HEK293 (cell line): ENCODE measurements around the gene LBX1.

Experiments
- BCL11A ChIP-seq: fragments of 450-650 bp; formaldehyde crosslinking; IDR thresholded peaks from 2 replicates; pipeline ENCODE4 v1.5.1; 2016; ENCODE audit warnings: low read depth, missing biosample characterization, missing genetic modification characterization
- HIC1 ChIP-seq: fragments of 450-650 bp; formaldehyde crosslinking; IDR thresholded peaks from 2 replicates; pipeline ENCODE4 v1.5.1; 2016; ENCODE audit warnings: missing biosample characterization, missing genetic modification characterization
- KLF16 ChIP-seq: fragments of 450-650 bp; formaldehyde crosslinking; IDR thresholded peaks from 2 replicates; pipeline ENCODE4 v1.5.1; 2017; ENCODE audit warnings: missing biosample characterization, missing genetic modification characterization
- PRDM10 ChIP-seq: fragments of 450-650 bp; formaldehyde crosslinking; IDR thresholded peaks from 2 replicates; pipeline ENCODE4 v1.5.1; 2016; ENCODE audit warnings: missing biosample characterization, missing genetic modification characterization
- PRDM4 ChIP-seq: fragments of 450-650 bp; formaldehyde crosslinking; IDR thresholded peaks from 2 replicates; pipeline ENCODE4 v1.5.1; 2017; ENCODE audit warnings: missing biosample characterization, missing genetic modification characterization
- SCRT2 ChIP-seq: fragments of 450-650 bp; formaldehyde crosslinking; IDR thresholded peaks from 2 replicates; pipeline ENCODE4 v1.5.1; 2016; ENCODE audit warnings: missing biosample characterization, missing genetic modification characterization
- SP3 ChIP-seq: fragments of 450-650 bp; formaldehyde crosslinking; IDR thresholded peaks from 2 replicates; pipeline ENCODE4 v1.5.1; 2016; ENCODE audit warnings: missing biosample characterization, missing genetic modification characterization
- ZIC2 ChIP-seq: fragments of 450-650 bp; formaldehyde crosslinking; IDR thresholded peaks from 2 replicates; pipeline ENCODE4 v1.5.1; 2016; ENCODE audit warnings: missing biosample characterization, missing genetic modification characterization
- ZNF391 ChIP-seq: fragments of 450-650 bp; formaldehyde crosslinking; IDR thresholded peaks from 2 replicates; pipeline ENCODE4 v1.5.1; 2016; ENCODE audit warnings: low read depth, missing biosample characterization, missing genetic modification characterization, borderline replicate concordance
- ZNF626 ChIP-seq: fragments of 450-650 bp; sonication (Bioruptor Pico); formaldehyde crosslinking; IDR thresholded peaks from 2 replicates; pipeline ENCODE4 v1.5.1; 2018; ENCODE audit warnings: missing biosample characterization, missing genetic modification characterization, inconsistent platforms
- ZNF660 ChIP-seq: fragments of 450-650 bp; IDR thresholded peaks from 2 replicates; pipeline ENCODE4 v1.5.1; 2018; ENCODE audit warnings: missing biosample characterization, mild to moderate bottlenecking, missing genetic modification characterization
- ZXDB ChIP-seq: fragments of 450-650 bp; formaldehyde crosslinking; IDR thresholded peaks from 2 replicates; pipeline ENCODE4 v1.5.1; 2016; ENCODE audit warnings: missing biosample characterization, missing genetic modification characterization
- TF ChIP-seq, protein P1 (sequence below): fragments of 450-650 bp; formaldehyde crosslinking; IDR thresholded peaks from 2 replicates; pipeline ENCODE4 v1.5.1; 2016; ENCODE audit warnings: missing biosample characterization, missing genetic modification characterization
- TF ChIP-seq, protein P2 (sequence below): fragments of 450-650 bp; formaldehyde crosslinking; IDR thresholded peaks from 2 replicates; pipeline ENCODE4 v1.5.1; 2016; ENCODE audit warnings: missing biosample characterization, missing genetic modification characterization
- TF ChIP-seq, protein P3 (sequence below): IDR thresholded peaks from 2 replicates; pipeline ENCODE4 v1.6.1; 2011; ENCODE audit warnings: mild to moderate bottlenecking, low read depth, low read length, borderline replicate concordance

The LBX1 gene

GRCh38 chr10:101214446-101215396, 14.5 kb downstream of the LBX1 start (continued):
- TF ChIP-seq PRDM10 (tag by site-specific recombination) (peak; percentile 41), ZNF391 (tag by site-specific recombination) (peak; percentile 74; the same call in 1 of the 2 replicates), BCL11A (tag by site-specific recombination) (no peak), ZNF660 (tag by site-specific recombination) (peak; percentile 78), ZNF626 (tag by site-specific recombination) (no peak), PRDM4 (0 out of 2 replicates have a peak, but pooled peaks have one; percentile 13), SCRT2 (tag by site-specific recombination) (peak; percentile 64; the same call in 1 of the 2 replicates), HIC1 (0 out of 2 replicates have a peak, but pooled peaks have one; percentile 43), SP3 (tag by site-specific recombination) (peak; percentile 86), KLF16 (tag by site-specific recombination) (peak; percentile 82), ZIC2 (tag by site-specific recombination) (peak; percentile 34; the same call in 1 of the 2 replicates), ZXDB (0 out of 2 replicates have a peak, but pooled peaks have one; percentile 28)
- TF ChIP-seq, protein P1, sequence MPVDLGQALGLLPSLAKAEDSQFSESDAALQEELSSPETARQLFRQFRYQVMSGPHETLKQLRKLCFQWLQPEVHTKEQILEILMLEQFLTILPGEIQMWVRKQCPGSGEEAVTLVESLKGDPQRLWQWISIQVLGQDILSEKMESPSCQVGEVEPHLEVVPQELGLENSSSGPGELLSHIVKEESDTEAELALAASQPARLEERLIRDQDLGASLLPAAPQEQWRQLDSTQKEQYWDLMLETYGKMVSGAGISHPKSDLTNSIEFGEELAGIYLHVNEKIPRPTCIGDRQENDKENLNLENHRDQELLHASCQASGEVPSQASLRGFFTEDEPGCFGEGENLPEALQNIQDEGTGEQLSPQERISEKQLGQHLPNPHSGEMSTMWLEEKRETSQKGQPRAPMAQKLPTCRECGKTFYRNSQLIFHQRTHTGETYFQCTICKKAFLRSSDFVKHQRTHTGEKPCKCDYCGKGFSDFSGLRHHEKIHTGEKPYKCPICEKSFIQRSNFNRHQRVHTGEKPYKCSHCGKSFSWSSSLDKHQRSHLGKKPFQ (tag by site-specific recombination) = peak; percentile 41; the same call in 1 of the 2 replicates
- TF ChIP-seq, protein P2, sequence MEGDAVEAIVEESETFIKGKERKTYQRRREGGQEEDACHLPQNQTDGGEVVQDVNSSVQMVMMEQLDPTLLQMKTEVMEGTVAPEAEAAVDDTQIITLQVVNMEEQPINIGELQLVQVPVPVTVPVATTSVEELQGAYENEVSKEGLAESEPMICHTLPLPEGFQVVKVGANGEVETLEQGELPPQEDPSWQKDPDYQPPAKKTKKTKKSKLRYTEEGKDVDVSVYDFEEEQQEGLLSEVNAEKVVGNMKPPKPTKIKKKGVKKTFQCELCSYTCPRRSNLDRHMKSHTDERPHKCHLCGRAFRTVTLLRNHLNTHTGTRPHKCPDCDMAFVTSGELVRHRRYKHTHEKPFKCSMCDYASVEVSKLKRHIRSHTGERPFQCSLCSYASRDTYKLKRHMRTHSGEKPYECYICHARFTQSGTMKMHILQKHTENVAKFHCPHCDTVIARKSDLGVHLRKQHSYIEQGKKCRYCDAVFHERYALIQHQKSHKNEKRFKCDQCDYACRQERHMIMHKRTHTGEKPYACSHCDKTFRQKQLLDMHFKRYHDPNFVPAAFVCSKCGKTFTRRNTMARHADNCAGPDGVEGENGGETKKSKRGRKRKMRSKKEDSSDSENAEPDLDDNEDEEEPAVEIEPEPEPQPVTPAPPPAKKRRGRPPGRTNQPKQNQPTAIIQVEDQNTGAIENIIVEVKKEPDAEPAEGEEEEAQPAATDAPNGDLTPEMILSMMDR (tag by site-specific recombination) = peak; percentile 94
- TF ChIP-seq, protein P3, sequence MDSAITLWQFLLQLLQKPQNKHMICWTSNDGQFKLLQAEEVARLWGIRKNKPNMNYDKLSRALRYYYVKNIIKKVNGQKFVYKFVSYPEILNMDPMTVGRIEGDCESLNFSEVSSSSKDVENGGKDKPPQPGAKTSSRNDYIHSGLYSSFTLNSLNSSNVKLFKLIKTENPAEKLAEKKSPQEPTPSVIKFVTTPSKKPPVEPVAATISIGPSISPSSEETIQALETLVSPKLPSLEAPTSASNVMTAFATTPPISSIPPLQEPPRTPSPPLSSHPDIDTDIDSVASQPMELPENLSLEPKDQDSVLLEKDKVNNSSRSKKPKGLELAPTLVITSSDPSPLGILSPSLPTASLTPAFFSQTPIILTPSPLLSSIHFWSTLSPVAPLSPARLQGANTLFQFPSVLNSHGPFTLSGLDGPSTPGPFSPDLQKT = no peak
- TF ChIP-seq, all 188 proteins: peak for 41
